K562 (cell line): ENCODE measurements around the gene SULT1A1. TPM values are rescaled to one million over a fixed set of nuclear protein-coding genes. Genes with fewer than 3 reads are reported as not detected.
A peak's percentile ranks its signal among the peaks of the same experiment; 100 is the strongest.

Experiments
- ATAC-seq: fragments of 200-7000 bp; cut with Tn5 transposase; 3 replicates; pipeline ENCODE4 v1.9.1; 2020; ENCODE audit warnings: moderate library complexity
- BruUV-seq: library from RNA; stranded (reverse); fragments of 400-500 nt; replicated peaks from 2 replicates; lab custom pipeline; 2021; lab: Mats Ljungman, UMichigan
- CTCF ChIA-PET: fragments of 300-600 bp; formaldehyde crosslinking; extraction: SDS; loops from one replicate; lab custom pipeline; 2021; ENCODE audit warnings: low intra/inter-chr PET ratio; lab: Yijun Ruan, JAX
- POLR2A ChIA-PET: fragments of 300-600, 350-650 bp; sonication (Branson Sonifier 250); formaldehyde crosslinking; extraction: SDS; loops from one replicate; lab custom pipeline; 2021; ENCODE audit warnings: antibody characterized with exemption, inconsistent platforms; lab: Yijun Ruan, JAX
- DNase-seq, 4 experiments: peaks; one replicate each; pipeline versions ENCODE4 v3.0.0 to v3.0.0-alpha.2; 2011 to 2018; ENCODE audit warnings: low spot score in 3 of 4, mixed read lengths in 3 of 4; ENCODE audit errors: extremely low read depth in 1 of 4
- FAIRE-seq: peaks from 2 replicates; lab custom pipeline; 2011; peaks lifted over from hg19 to GRCh38; lab: Jason Lieb, UNC
- H2AFZ ChIP-seq: 2 replicates; pipeline ENCODE4 v1.6.0; 2011; ENCODE audit warnings: low read depth, low read length, control low read depth, inconsistent platforms
- H3K27ac ChIP-seq: fragments of 200-600 bp; 3 replicates; pipeline ENCODE4 v1.8.0; 2011; ENCODE audit warnings: low read depth, mild to moderate bottlenecking, control low read depth, inconsistent platforms, low read length, moderate library complexity, mixed read lengths; ENCODE audit errors: extremely low read depth
- H3K27me3 ChIP-seq, 2 experiments: fragments of 300-600 bp in 1 of 2; 2 replicates in 1 of 2; 3 replicates in 1 of 2; pipeline versions ENCODE4 v1.6.0 to v1.8.0; 2011; ENCODE audit warnings: inconsistent platforms in 2 of 2, low read length in 2 of 2, mild to moderate bottlenecking in 1 of 2, mixed read lengths in 1 of 2, moderate library complexity in 1 of 2; ENCODE audit not compliant: control insufficient read depth in 2 of 2, insufficient read depth in 2 of 2
- H3K36me3 ChIP-seq: fragments of 300-600 bp; 3 replicates; pipeline ENCODE4 v1.8.0; 2011; ENCODE audit warnings: mild to moderate bottlenecking, low read length, inconsistent platforms; ENCODE audit not compliant: control insufficient read depth, insufficient read depth
- H3K4me1 ChIP-seq, 2 experiments: fragments of 200-600 bp in 1 of 2; replicated peaks in 1 of 2; 2 replicates in 1 of 2; 3 replicates in 1 of 2; pipeline versions ENCODE4 v1.5.1 to v1.8.0; 2011; ENCODE audit warnings: inconsistent platforms in 2 of 2, low read length in 2 of 2, mild to moderate bottlenecking in 1 of 2, mixed read lengths in 1 of 2, moderate library complexity in 1 of 2; ENCODE audit not compliant: control insufficient read depth in 2 of 2, insufficient read depth in 2 of 2
- H3K4me2 ChIP-seq: 2 replicates; pipeline ENCODE4 v1.6.1; 2011; ENCODE audit warnings: low read length, control low read depth, inconsistent platforms, mixed read lengths; ENCODE audit not compliant: insufficient read depth
- H3K4me3 ChIP-seq: fragments of 200-600 bp; sonication (generic), shearing (Covaris generic); 2 replicates; pipeline ENCODE4 v1.5.1; 2016; ENCODE audit warnings: control low read depth, inconsistent platforms
- H3K79me2 ChIP-seq: fragments of 200-600 bp; 3 replicates; pipeline ENCODE4 v1.8.0; 2011; ENCODE audit warnings: low read length, inconsistent platforms; ENCODE audit not compliant: control insufficient read depth, insufficient read depth
- H3K9ac ChIP-seq, 2 experiments: 2 replicates each; pipeline versions ENCODE4 v1.6.0 to v1.6.1; 2011; ENCODE audit warnings: low read depth in 2 of 2, low read length in 2 of 2, control low read depth in 1 of 2, inconsistent platforms in 1 of 2, mild to moderate bottlenecking in 1 of 2, mixed read lengths in 1 of 2; ENCODE audit not compliant: insufficient read depth in 1 of 2
- H3K9me1 ChIP-seq: one replicate; pipeline ENCODE4 v1.6.0; 2011; ENCODE audit warnings: inconsistent platforms, mild to moderate bottlenecking, low read length, moderate library complexity; ENCODE audit not compliant: control insufficient read depth, insufficient read depth
- H3K9me3 ChIP-seq: replicated peaks from 2 replicates; pipeline ENCODE4 v1.5.1; 2011; ENCODE audit warnings: low read depth, low read length, inconsistent platforms; ENCODE audit not compliant: control insufficient read depth, insufficient read depth
- H4K20me1 ChIP-seq: replicated peaks from 2 replicates; pipeline ENCODE4 v1.6.1; 2011; ENCODE audit warnings: low read length, inconsistent platforms, mixed read lengths; ENCODE audit not compliant: control insufficient read depth, insufficient read depth
- CBFA2T2 ChIP-seq: fragments of 450-650 bp; conservative IDR thresholded peaks from 2 replicates; pipeline ENCODE4 v1.6.1; 2017; ENCODE audit warnings: mild to moderate bottlenecking
- CBX1 ChIP-seq: sonication (generic); IDR thresholded peaks from 2 replicates; pipeline ENCODE4 v1.6.1; 2016; ENCODE audit warnings: antibody characterized with exemption, low read depth, mild to moderate bottlenecking
- CBX3 ChIP-seq, 2 experiments: IDR thresholded peaks; 1 replicate in 1 of 2; 2 replicates in 1 of 2; pipeline ENCODE4 v1.6.1; 2012; ENCODE audit warnings: inconsistent platforms in 2 of 2, low read length in 2 of 2, borderline replicate concordance in 1 of 2, control low read depth in 1 of 2
- ETS2 ChIP-seq: IDR thresholded peaks from 2 replicates; pipeline ENCODE4 v1.6.1; 2016; ENCODE audit warnings: borderline replicate concordance, missing genetic modification characterization, mild to moderate bottlenecking, moderate library complexity, missing compliant biosample characterization; ENCODE audit not compliant: poor library complexity, severe bottlenecking
- GTF2A2 ChIP-seq: IDR thresholded peaks from 2 replicates; pipeline ENCODE4 v1.6.1; 2016; ENCODE audit warnings: mild to moderate bottlenecking, missing genetic modification characterization, missing compliant biosample characterization
- NONO ChIP-seq, 2 experiments: fragments of 200-400 bp in 1 of 2; fragments of 450-650 bp in 1 of 2; formaldehyde crosslinking in 1 of 2; IDR thresholded peaks; 2 replicates each; pipeline ENCODE4 v1.6.1; 2017; ENCODE audit warnings: low read depth in 2 of 2, mild to moderate bottlenecking in 2 of 2, moderate library complexity in 2 of 2, low read length in 1 of 2
- POLR2G ChIP-seq: fragments of 200-400 bp; formaldehyde crosslinking; IDR thresholded peaks from 2 replicates; pipeline ENCODE4 v1.6.1; 2017; ENCODE audit warnings: low read depth, mild to moderate bottlenecking, antibody characterized with exemption, low read length, moderate library complexity
- TRIM28 ChIP-seq: fragments of 450-650 bp; IDR thresholded peaks from 2 replicates; pipeline ENCODE4 v1.6.1; 2017
- XRCC3 ChIP-seq: fragments of 450-650 bp; IDR thresholded peaks from 2 replicates; pipeline ENCODE4 v1.6.1; 2017; ENCODE audit warnings: mild to moderate bottlenecking, moderate library complexity
- ZNF282 ChIP-seq: sonication (generic); formaldehyde crosslinking; IDR thresholded peaks from 2 replicates; pipeline ENCODE4 v1.8.1; 2023; ENCODE audit warnings: missing genetic modification reagents
- ZNF431 ChIP-seq: sonication (generic); formaldehyde crosslinking; IDR thresholded peaks from 2 replicates; pipeline ENCODE4 v1.8.0; 2022; ENCODE audit warnings: mild to moderate bottlenecking, missing genetic modification reagents
- ZNF707 ChIP-seq: fragments of 250-450 bp; sonication (Bioruptor Pico); conservative IDR thresholded peaks from 2 replicates; pipeline ENCODE4 v1.8.0; 2022; ENCODE audit warnings: inconsistent platforms, mild to moderate bottlenecking, moderate library complexity
- WGBS: fragments of 100-300 bp; shearing (Covaris generic); methylation state at CpG from one replicate; pipeline ENCODE4 v1.1.6; 2016; ENCODE audit warnings: low coverage, mixed read lengths; ENCODE audit not compliant: insufficient coverage; ENCODE audit errors: missing lambda C conversion rate; 5-methylcytosine and 5-hydroxymethylcytosine counted together
- in situ Hi-C: fragments of 300-500 bp; cut with MboI; formaldehyde crosslinking; loops from 4 replicates; pipeline ENCODE4 v1.15.0; 2018; ENCODE audit warnings: inconsistent platforms, mixed read lengths
- intact Hi-C: fragments of 100-400 bp; cut with micrococcal nuclease; formaldehyde crosslinking; loops from 2 replicates; pipeline ENCODE4 v1.14.2; 2022
- polyA plus RNA-seq, 8 experiments: library from polyadenylated mRNA; depleted of rRNA in 4 of 8; stranded (reverse) in 5 of 8; unstranded in 3 of 8; fragments of >200 nt; fragmentation: Nextera tagmentation in 2 of 8; fragmentation: Illumina TruSeq in 1 of 8; extraction: Ambion mirVana in 2 of 8; extraction: Trizol in 1 of 8; gene quantifications; 2 replicates each; pipeline versions ENCODE4 v1.2.1 to v1.2.3, GENCODE V29; 2011 to 2014; ENCODE audit warnings: inconsistent platforms in 1 of 8, missing spikeins in 1 of 8
- total RNA-seq, 7 experiments: library from RNA; depleted of rRNA in 6 of 7; stranded (reverse); fragments of >200 nt in 6 of 7; fragmentation: Illumina TruSeq in 2 of 7; extraction: Trizol in 2 of 7; gene quantifications; 2 replicates each; pipeline versions ENCODE4 v1.2.1 to v1.2.3, GENCODE V29; 2011 to 2021; ENCODE audit warnings: low replicate concordance in 1 of 7
- TF ChIP-seq, protein P1 (sequence below): sonication (generic); formaldehyde crosslinking; IDR thresholded peaks from 2 replicates; pipeline ENCODE4 v1.8.0; 2022; ENCODE audit warnings: mild to moderate bottlenecking, low read depth, missing genetic modification reagents
- TF ChIP-seq, protein P2 (sequence below): sonication (generic); formaldehyde crosslinking; IDR thresholded peaks from 2 replicates; pipeline ENCODE4 v1.8.0; 2023; ENCODE audit warnings: mild to moderate bottlenecking, missing genetic modification reagents

The SULT1A1 gene
- total and polyA plus RNA-seq, 9 of the 15 experiments (the other 6 are each of a cell fraction or from before 2014, with no cell fraction given), result 3.4 to 30.1 (median 16.6) TPM

DNA sequence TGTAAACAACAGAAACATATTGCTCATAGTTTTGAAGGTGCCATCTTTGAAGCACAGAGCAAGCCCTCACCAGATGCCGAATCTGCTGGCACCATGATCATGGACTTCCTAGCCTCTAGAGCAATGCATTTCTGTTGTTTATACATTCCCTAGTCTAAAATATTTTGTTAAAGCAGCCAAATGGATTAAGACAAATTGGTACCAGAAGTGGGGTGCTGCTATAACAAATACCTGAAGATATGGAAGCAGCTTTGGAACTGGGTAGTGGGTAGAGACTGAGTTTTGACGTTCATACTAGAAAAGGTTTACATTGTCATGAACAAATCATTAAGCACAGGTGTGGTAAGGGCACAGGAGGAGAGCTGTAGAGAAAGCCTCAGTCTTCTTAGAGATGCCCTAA, 42.6 kb downstream of the SULT1A1 start:
- no peak for ATAC-seq
- intact Hi-C loops (no loop called here), in situ Hi-C loops (no loop called here)
- H3K27me3 ChIP-seq, result no peaks in the 10 kb centered on the region
- no peaks in the 10 kb centered on the region; the same call in 1 of the 2 replicates for H3K9me3 ChIP-seq
- H3K79me2 ChIP-seq, result peaks cover 4% of the 10 kb centered on the region; the same call in 1 of the 3 replicates
- no peak overlapping the region for H2AFZ ChIP-seq
- CTCF ChIA-PET, result no interaction called here
- POLR2A ChIA-PET, result no interaction called here
- no peak overlapping the region for H3K4me2 ChIP-seq
- TF ChIP-seq GTF2A2 (tag), result no peak
- no peak for TF ChIP-seq CBFA2T2
- TF ChIP-seq ZNF431 (CRISPR knock-in tag), result no peak
- peak; percentile 80; the same call in 1 of the 2 replicates for TF ChIP-seq TRIM28
- TF ChIP-seq CBX3 (IDR thresholded peaks at IDR 0.05; ENCODE audit: borderline replicate concordance in 1 of 2, low read length in 2 of 2), result peak in 1 of 2 experiments; percentile 77; a peak in 1 of 3 replicates
- no peak for TF ChIP-seq XRCC3
- TF ChIP-seq NONO (IDR thresholded peaks at IDR 0.05; ENCODE audit: low read depth in 2 of 2, low read length in 1 of 2), result no peak
- peak; percentile 98 for TF ChIP-seq ZNF707 (CRISPR knock-in tag)
- no peak for TF ChIP-seq ZNF282 (CRISPR knock-in tag)
- TF ChIP-seq, protein P1, sequence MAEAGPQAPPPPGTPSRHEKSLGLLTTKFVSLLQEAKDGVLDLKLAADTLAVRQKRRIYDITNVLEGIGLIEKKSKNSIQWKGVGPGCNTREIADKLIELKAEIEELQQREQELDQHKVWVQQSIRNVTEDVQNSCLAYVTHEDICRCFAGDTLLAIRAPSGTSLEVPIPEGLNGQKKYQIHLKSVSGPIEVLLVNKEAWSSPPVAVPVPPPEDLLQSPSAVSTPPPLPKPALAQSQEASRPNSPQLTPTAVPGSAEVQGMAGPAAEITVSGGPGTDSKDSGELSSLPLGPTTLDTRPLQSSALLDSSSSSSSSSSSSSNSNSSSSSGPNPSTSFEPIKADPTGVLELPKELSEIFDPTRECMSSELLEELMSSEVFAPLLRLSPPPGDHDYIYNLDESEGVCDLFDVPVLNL (CRISPR knock-in tag), result no peak
- TF ChIP-seq, protein P2, sequence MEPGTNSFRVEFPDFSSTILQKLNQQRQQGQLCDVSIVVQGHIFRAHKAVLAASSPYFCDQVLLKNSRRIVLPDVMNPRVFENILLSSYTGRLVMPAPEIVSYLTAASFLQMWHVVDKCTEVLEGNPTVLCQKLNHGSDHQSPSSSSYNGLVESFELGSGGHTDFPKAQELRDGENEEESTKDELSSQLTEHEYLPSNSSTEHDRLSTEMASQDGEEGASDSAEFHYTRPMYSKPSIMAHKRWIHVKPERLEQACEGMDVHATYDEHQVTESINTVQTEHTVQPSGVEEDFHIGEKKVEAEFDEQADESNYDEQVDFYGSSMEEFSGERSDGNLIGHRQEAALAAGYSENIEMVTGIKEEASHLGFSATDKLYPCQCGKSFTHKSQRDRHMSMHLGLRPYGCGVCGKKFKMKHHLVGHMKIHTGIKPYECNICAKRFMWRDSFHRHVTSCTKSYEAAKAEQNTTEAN (CRISPR knock-in tag), result no peak
- no peak for TF ChIP-seq CBX1
- no peak for TF ChIP-seq POLR2G
- TF ChIP-seq ETS2, result no peak
- H3K36me3 ChIP-seq, result no peaks in the 10 kb centered on the region
- H3K4me3 ChIP-seq, result no peak overlapping the region
- WGBS, result 94% methylated on average over 2 of the region's 2 CpGs
- no peak overlapping the region for H3K27ac ChIP-seq
- FAIRE-seq, result no peak
- no peaks in the 10 kb centered on the region for H4K20me1 ChIP-seq
- no peaks in the 10 kb centered on the region; a peak in 1 of 5 replicates for H3K4me1 ChIP-seq
- no TSS peak for BruUV-seq
- DNase-seq, result no peak
- H3K9ac ChIP-seq, result no peak overlapping the region
- H3K9me1 ChIP-seq, result no peaks in the 10 kb centered on the region
